HL-60 (cell line): ENCODE results near the gene CTCF.

Experiments used
- DNase-seq, 2 experiments: peaks; one replicate each; pipeline ENCODE4 v3.0.0-alpha.2; 2010 to 2020; ENCODE audit warnings: low read depth in 1 of 2, low spot score in 1 of 2
- H3K27ac ChIP-seq: fragments of 250-450 bp; sonication (Bioruptor Pico); replicated peaks from 2 replicates; pipeline ENCODE4 v1.5.1; 2020; ENCODE audit warnings: mild to moderate bottlenecking, moderate library complexity
- H3K27me3 ChIP-seq: fragments of 250-450 bp; sonication (Bioruptor Pico); 2 replicates; pipeline ENCODE4 v1.5.1; 2021; ENCODE audit warnings: mild to moderate bottlenecking, moderate library complexity; ENCODE audit not compliant: insufficient read depth, poor library complexity, severe bottlenecking
- H3K4me3 ChIP-seq: replicated peaks from 2 replicates; pipeline ENCODE4 v1.5.1; 2011; ENCODE audit warnings: mild to moderate bottlenecking, control low read depth, low read length; ENCODE audit not compliant: insufficient read depth
- CTCF ChIP-seq: IDR thresholded peaks from one replicate; pipeline ENCODE4 v1.5.1; 2011; ENCODE audit warnings: low read length, control low read depth, inconsistent platforms; ENCODE audit not compliant: insufficient read depth
- GABPA ChIP-seq: IDR thresholded peaks from 2 replicates; pipeline ENCODE4 v1.6.1; 2012; ENCODE audit warnings: low read depth
- POLR2AphosphoS5 ChIP-seq: IDR thresholded peaks from 2 replicates; pipeline ENCODE4 v1.6.1; 2012; ENCODE audit warnings: low read depth
- REST ChIP-seq: IDR thresholded peaks from 2 replicates; pipeline ENCODE4 v1.6.1; 2012; ENCODE audit warnings: low read depth; ENCODE audit not compliant: insufficient replicate concordance
- SPI1 ChIP-seq: IDR thresholded peaks from 2 replicates; pipeline ENCODE4 v1.6.1; 2012; ENCODE audit warnings: low read depth, mild to moderate bottlenecking, borderline replicate concordance

Gene CTCF

GRCh38 chr16:67672739-67673662 is 110.7 kb downstream of the CTCF start:
- peak; percentile 47 to 84 for DNase-seq
- Histone ChIP-seq H3K27me3 (no peaks in the 10 kb centered on the region), H3K27ac (peak overlapping the region; percentile 59), H3K4me3 (no peak overlapping the region)
- TF ChIP-seq REST (no peak), GABPA (no peak), SPI1 (no peak; the same call in 1 of the 2 replicates), CTCF (peak; percentile 80)

- TF ChIP-seq GABPA = no peak
- no peak for TF ChIP-seq CTCF
- TF ChIP-seq POLR2AphosphoS5 = peak; percentile 40; the same call in 1 of the 2 replicates
- TF ChIP-seq SPI1 = peak; percentile 75; the same call in 1 of the 2 replicates
- peak overlapping the region; percentile 59 for H3K27ac ChIP-seq
- DNase-seq = peak; percentile 63 to 71
- no peak overlapping the region for H3K4me3 ChIP-seq
- H3K27me3 ChIP-seq = no peaks in the 10 kb centered on the region
These were observed 111.6 kb downstream of the CTCF start for GRCh38 chr16:67673712-67674580.

- Histone ChIP-seq H3K27me3 (no peaks in the 10 kb centered on the region), H3K4me3 (no peak overlapping the region), H3K27ac (no peak overlapping the region)
- DNase-seq = no peak
- TF ChIP-seq POLR2AphosphoS5 (no peak), GABPA (no peak), REST (no peak), CTCF (no peak), SPI1 (no peak)
These were observed 112.7 kb downstream of the CTCF start for GRCh38 chr16:67674851-67675578.
